Daoy (cell line): ENCODE results near the gene ATRNL1. TPM values are rescaled to one million over a fixed set of nuclear protein-coding genes. Genes with fewer than 3 reads are reported as not detected.
"Not testable (repeated sequence)": the region's sequence is repeated elsewhere in the genome, so short reads cannot be mapped to it uniquely, and the experiment has no call there.

Experiments used
- DNase-seq: peaks from one replicate; pipeline ENCODE4 v3.0.0-alpha.2; 2015; ENCODE audit warnings: low read depth
- total RNA-seq: library from RNA; depleted of rRNA; stranded (reverse); fragments of >200 nt; shearing (Covaris generic); gene quantifications from 2 replicates; pipeline ENCODE4 v1.2.3, GENCODE V29; 2014

Gene ATRNL1
- total RNA-seq, 1 experiment from 2014 or later: 7.1 TPM

DNA sequence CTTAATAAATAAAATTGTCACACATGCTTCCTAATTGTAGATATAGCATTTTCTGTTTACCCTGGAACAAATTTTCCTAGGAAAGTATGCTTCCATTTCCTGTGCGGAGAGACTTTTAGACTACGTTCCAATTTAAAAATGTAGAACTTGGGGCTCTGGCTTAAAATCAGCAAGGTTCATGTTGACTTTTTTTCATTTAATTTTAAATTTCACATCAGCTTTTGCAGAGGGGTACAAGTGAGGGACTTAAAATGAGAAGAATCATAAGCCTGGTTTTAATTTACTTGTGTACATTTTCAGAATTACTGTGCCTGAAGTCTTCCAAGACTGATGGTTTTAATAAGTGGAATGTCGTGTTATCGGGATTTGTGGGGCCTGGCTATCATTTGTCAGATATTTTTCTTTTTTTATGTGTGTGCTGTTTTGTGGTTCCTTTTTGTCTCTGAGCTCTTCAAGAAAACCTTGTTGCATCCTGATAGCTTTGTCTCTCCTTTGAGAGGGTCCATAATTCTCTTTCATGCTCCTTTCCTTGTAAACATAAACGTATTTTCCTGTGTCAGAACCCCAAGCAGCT, 8.8 kb upstream of the ATRNL1 start:
- DNase-seq: no peak

DNA sequence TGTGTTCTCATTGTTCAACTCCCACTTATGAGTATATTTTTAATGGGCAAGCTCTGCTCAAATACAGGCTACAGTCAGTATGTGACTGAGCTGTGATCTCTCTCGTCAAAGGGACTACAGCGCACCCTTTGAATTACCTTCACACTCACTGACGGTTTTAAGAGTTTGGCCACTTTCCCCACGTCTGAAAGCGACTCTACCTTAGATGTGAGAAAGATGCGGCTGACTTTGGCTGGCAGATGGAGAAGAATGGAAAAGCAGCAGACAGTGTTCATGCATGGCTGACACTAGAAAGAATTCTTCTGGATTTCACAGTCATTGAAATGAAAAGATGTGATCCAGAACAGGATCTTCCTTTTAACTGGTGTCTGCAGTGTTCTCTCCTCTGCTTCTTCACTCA, 2.0 kb upstream of the ATRNL1 start:
- DNase-seq: no peak

DNA sequence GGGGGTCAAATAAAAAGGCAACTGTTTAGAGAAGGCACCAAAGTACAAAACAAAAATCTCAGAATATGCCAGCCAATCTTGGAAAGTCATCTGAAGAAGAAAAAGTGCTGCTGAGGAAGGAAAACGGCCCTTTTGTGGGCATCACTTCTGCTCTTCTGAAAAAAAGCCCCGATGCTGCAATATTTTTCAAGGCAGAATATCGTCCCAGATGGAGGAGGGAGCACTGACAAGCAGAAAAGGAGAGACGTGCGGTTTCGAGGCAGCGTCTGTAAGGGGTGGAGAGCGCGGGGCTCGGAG, 959 bp upstream of the ATRNL1 start:
- no peak for DNase-seq

- DNase-seq: peak; percentile 46
Observed at GRCh38 chr10:115092555-115093285, 445 bp upstream of the ATRNL1 start.

DNA sequence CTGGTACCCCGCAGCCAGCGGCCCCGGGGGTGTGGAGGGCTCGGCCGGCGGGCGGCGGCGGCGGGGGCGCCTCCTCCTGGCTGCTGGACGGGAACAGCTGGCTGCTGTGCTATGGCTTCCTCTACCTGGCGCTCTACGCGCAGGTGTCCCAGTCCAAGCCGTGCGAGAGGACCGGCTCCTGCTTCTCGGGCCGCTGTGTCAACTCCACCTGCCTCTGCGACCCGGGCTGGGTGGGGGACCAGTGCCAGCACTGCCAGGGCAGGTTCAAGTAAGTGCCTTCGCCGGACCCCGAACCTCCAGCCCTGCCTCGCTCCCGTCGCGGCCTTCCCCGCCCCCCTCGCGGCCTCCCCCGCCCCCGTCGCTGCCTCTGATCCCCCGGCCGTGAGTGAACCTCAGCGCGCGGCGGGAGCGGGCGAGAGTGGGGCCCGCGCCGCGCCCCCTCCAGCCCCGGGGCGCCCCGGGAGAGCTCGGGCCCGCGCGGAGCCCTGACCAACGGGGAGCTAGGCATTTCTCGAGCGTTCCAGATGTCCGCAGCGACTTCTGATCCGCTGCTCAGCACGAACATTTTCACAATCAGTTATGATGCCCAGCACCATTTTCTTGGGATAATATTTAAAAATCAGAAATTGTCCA, 727 bp downstream of the ATRNL1 start:
- DNase-seq: peak; percentile 25

GRCh38 chr10:115094416-115095140, 1.4 kb downstream of the ATRNL1 start:
- DNase-seq: no peak

- no peak for DNase-seq
Observed at GRCh38 chr10:115095758-115096157, 2.6 kb downstream of the ATRNL1 start.

GRCh38 chr10:115103700-115104099, 10.5 kb downstream of the ATRNL1 start:
- no peak for DNase-seq

DNA sequence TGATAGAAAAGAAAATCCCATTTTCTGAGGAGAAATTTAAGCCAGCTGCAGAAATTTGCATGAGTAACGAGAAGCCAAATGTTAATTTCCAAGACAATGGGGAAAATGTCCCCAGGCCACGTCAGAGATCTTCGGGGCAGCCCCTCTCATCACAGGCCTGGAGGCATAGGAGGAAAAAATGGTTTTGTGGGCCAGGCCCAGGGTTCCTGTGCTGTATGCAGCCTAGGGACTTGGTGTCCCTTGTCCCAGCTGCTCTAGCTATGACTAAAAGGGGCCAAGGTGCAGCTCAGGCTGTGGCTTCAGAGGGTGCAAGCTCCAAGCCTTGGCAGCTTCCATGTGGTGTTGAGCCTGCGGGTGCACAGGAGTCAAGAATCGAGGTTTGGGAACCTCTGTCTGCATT, 12.2 kb downstream of the ATRNL1 start:
- not testable (repeated sequence) for DNase-seq

GRCh38 chr10:115107830-115108229, 14.7 kb downstream of the ATRNL1 start:
- DNase-seq: no peak

- DNase-seq: no peak
Observed at GRCh38 chr10:115117301-115117700, 24.1 kb downstream of the ATRNL1 start.

GRCh38 chr10:115118346-115118745, 25.2 kb downstream of the ATRNL1 start:
- no peak for DNase-seq

- DNase-seq: peak; percentile 7
Observed at GRCh38 chr10:115125505-115125904, 32.3 kb downstream of the ATRNL1 start.

DNA sequence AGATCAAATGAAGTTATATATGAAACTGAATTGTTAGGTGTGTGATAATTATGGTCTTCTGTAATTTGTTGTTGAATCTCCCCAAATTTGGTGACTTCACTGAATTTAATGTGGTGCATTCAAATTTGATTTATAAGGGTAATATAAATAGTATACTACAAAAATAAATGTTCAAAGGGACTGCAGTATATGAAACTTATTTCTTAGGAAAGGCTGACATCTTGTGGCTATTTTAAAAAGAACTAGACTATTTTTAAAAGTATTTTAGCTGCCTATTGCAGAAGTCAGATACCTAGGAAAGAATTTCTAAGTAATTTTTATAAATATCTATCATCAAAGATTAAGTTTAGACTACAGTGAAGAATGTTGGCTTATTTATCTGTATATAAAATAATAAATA, 36.6 kb downstream of the ATRNL1 start:
- DNase-seq: no peak

GRCh38 chr10:115136616-115137015, 43.5 kb downstream of the ATRNL1 start:
- no peak for DNase-seq

GRCh38 chr10:115141254-115141653, 48.1 kb downstream of the ATRNL1 start:
- no peak for DNase-seq

DNA sequence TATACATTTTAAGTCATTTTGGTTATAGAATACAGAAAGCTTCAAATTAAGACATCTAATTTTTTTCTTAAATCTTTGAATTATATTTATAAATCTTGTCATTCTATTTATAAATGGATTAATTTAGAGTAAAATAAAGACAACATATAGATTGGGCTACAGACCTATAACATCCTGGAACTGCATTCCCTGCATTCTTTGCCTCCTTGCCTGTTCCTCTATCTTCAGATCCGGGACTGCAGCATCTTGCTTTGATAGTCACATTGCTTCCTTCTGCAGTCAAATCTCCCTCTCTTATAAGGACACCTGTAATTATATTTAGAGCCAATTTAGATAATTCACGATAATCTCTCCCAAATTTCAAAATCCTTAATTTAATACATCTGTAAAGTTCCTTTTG, 64.2 kb downstream of the ATRNL1 start:
- DNase-seq: no peak

- no peak for DNase-seq
Observed at GRCh38 chr10:115163129-115163528, 70.0 kb downstream of the ATRNL1 start.

DNA sequence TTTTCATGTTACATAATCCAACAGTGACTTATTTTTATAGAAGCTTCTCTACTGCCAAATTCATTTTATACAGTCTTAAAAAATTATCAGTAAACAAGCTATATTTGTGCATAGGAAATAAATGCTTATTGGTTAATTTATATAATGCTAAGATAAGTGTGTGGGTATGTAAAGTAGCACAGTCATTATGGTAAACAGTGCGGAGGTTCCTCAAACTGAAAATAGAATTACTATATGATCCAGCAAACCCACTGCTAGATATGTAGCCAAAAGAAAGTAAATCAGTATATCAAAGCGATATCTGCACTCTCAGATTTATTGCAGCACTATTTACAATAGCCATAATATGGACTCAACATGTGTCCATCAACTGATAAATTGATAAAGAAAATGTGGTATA, 71.1 kb downstream of the ATRNL1 start:
- DNase-seq: no peak

DNA sequence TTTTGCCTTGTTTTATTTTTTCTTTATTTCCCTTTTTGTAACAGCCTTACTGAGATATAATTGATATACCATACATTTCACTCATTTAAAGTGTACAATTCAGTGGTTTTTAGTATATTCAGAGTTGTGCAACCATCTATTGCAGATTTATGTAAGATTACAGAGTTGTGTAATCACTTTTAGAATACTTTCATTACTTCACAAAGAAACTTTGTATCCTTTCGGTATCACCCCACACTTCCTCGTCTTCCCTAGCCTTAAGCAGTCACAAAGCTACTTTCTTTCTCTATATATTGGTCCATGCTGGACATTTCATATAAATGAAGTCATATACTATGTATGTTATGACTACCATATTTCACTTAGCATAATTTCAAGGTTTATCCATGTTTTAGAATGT, 74.6 kb downstream of the ATRNL1 start:
- no peak for DNase-seq

- DNase-seq: no peak
Observed at GRCh38 chr10:115171392-115171960, 78.3 kb downstream of the ATRNL1 start.

DNA sequence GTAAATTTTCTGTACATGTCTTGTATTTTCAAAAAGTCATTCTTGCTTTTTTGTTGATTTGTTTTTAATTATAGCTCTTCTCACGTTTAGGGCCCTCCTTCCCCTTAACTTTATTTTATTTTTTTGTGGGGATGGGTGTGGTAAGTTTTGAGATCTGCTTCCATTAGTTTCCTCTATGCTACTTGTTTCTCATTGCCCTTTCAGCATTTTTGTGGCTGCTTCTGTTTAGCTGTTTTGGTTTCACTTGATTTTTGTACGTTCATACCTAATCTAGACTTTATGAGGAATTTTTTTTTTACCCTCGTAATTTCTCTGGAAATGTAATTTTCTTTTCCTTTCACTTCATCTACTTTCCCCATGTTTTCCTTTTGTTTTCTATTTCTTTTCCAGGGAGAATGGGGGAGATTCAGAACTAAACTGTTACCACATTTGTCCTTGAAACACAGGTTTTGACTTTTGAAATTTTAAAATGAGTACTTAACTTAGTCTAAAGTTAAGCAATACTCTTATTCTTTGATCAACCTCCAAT, 80.8 kb downstream of the ATRNL1 start:
- DNase-seq: no peak
